HG02870 (cell line): ENCODE data around the gene CRTC1.

Experiments used
- ATAC-seq: cut with Tn5 transposase; IDR thresholded peaks from one replicate; pipeline ENCODE4 v1.9.1; 2021; ENCODE audit warnings: mild to moderate bottlenecking, moderate library complexity; ENCODE audit not compliant: unreplicated experiment

CRTC1 gene

DNA sequence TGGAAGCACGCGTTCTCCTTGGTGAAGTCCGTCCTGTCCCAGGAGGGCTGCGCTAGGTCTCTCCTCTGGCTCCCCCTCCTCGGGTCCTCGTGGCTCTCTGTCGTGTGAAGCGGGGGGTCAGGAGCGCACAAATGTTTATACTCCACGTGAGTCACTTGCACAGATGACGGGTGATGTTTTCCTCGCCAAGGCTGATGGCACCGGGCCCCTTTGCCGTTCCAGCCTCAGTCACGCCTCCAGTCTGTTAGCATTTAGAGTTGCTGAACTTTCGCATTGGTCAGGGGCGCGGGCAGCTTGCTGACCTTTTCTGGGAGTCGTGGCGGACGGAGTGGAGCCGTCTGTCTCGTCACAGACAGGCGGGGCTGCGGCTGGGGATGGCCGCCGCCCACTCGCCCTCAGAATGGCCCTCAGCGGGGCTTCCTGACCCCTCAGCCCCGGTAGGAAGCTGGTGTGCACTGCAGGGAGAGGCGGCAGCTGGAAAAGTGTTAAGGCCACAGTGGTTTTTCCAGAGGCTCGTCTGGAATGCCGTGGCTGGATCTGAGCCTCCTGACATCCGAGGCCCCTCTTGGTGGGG lies 32.9 kb upstream of the CRTC1 start:
- ATAC-seq, result no peak

DNA sequence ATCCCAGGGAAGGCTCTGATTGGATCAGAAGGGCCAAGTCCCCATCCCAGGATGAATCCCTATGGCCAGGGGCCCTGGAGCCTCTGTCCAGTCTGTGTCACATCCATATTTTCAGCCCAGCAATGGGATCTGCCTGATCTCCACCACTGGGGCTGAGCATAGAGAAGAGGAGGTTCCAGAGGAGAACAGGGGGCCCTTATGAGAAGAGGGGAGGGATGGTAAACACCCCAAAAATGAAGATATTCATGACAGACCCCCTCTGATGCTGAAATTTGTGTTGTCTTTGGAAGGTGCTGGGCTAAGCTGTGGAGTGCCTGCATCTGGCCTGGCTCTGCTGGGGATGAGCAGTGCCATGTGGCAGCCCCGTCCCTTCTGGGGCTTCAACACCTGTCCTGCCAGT lies 32.2 kb upstream of the CRTC1 start:
- ATAC-seq, result no peak

DNA sequence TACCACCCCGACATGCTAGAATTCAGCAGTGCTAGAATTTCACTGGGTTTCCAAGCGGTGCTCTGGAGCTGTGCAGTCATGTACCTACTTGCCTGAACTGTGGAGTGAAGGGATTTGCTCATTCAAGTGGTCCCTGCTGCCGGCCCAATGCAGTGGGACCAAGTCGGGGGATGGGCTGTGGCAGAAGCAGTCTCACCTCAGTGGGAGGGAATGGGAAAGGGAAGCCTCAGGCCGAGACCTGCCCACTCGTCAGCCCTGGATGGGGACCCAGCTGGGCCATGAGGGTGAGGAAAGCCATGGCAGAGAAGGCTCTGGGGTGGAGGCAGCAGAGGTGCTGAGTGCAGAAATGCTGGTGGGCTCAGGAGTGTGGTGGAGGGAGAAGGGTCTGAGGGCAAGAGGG lies 31.7 kb upstream of the CRTC1 start:
- no peak for ATAC-seq

DNA sequence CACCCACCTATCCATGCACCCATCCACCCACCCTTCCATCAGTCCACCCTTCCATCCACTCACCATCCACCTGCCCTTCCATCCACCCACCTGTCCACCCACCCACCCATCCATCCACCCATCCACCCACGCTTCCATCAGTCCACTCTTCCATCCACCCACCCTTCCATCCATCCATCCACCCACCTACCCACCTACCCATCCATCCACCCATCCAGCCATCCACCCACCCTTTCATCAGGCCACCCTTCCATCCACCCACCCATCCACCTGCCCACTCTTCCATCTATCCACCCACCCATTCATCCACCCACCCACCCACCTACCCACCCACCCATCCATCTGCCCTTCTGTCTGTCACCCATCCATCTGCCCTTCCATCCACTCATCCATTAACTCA lies 29.6 kb upstream of the CRTC1 start:
- no peak for ATAC-seq

DNA sequence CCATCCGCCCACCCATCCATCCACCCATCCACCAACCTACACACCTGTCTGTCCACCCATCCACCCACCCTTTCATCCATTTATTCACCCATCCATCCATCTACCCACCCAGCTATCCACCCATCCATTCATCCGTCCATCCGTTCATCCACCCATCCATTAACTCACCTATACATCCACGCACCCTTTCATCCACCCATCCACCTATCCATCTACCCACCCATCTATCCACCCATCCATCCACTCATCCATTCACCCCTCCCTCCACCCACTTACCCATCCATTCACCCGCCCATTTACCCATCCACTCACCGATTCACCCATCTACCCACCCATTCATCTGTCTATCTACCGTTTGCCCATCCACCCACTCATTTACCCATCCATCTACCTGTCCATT lies 29.0 kb upstream of the CRTC1 start:
- ATAC-seq, result no peak

DNA sequence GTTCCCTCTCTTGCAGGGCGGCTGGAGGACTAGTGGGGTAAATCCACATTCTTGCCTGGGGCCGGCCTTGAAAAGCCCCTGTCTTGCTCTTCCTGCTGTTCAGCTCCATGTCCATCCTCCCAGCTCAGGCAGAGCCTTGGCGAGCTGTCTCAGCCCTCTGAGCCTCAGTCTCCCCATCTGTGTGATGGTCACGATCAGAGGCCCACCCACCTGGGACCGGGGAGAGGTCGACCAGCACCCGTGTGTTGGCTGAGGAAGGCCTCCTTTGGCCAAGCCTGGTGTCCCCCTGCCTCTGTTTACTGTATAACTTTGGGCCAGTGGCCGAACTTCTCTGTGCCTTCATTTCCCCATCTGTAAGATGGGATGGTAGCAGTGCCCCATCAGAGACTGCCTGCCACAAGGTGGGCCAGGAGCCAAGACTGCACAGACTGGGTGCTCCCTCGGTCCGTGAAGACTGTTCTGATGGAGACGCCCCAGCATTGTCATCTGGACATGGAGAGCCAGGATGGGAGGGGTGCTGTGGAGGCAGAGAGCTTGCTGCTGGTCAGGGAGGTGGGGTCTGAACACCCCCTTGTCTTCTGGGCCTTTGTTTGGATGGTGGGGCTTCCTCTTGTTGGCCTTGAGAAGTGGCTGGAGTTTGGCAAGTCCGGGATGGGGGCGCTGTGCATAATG lies 28.2 kb upstream of the CRTC1 start:
- ATAC-seq, result no peak

DNA sequence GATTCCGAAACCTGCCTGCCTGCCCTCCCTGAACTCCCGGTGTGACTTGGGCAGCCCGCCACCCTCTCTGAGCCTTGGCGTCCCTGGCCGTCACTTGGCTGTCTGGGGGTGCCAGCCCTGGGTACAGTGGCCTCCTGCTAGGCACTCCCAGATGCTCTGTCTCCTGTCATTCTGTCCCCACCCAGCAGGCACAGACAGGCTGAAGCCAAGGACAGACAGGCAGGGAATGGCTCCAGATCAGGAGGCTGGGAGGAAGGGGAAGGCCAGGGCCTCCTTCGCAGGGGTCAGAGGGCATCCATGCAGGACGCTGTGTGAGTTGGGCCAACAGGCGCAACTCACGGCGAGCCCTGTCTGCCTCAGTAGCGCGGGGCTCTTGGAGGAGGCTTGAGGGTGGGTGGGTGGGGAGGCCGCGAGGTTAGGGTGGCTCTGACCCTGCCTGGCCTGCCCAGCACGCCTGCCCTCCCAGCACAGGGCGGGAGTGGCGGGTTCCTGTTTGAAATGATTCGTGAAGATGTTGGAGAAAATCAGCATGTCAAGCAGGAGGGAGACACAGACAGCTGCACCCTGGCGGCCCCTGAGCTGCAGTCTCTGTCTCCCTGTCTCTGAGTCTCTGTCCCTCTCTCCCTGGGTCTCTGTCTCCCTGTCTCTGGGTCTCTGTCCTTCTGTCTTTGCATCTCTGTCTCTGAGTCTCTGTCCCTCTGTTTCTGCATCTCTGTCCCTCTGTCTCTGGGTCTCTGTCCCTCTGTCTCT lies 27.0 kb upstream of the CRTC1 start:
- ATAC-seq, result no peak

DNA sequence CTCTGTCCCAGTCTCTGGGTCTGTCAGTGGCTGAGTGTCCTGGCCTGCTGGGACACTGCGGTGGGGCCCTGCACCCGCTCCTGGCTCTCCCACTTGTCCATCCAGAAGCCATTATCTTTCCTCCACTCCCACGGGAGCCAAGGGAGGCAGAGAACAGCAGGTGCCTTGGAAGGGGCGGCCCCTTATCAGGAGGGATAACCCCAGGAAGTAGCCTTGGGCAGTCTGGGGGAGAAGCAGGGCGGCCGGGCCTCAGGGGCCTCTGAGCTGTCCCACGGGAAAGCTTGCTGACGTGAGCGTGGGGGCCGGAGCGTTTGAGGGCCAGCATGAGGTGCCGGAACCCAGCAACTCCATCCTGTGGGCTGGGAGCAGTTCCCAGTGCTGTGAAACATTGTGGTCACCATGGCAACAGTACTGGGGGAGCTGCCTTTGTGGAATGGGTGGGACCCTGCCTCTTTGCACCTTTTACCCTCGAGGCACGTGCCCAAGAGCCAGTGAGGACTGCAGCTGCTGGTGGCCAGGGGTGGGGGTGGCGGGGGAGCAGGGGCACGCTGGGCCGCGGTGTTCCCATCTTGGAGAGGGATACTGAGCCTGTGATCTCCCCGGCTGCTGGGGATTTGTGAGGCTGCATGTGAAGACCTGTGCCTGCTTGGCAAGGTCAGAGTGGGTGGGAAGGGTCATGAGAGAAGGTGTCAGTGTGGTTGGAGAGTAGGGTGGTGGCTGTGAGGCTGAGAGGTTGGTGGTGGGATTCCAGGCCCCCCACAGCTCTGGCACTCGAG lies 25.7 kb upstream of the CRTC1 start:
- ATAC-seq, result no peak

DNA sequence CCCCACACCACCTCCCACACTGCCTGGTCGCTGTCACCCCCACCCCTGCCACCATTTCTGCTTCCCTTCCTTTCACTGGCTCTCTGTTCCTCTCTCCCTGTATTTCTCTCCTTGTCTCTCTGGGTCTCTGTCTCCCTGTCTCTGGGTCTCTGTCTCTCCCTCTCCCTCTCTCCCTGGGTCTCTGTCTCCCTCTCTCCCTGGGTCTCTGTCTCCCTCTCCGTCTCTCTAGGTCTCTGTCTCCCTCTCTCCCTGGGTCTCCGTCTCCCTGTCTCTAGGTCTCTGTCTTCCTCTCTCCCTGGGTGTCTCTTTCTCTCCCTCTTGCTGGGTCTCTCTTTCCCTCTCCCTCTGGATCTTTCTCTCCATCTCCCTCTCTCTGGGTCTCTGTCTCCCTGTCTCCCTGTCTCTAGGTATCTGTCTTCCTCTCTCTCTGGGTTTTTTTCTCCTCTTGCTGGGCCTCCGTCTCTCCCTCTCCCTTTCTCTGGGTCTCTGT lies 25.1 kb upstream of the CRTC1 start:
- no peak for ATAC-seq

DNA sequence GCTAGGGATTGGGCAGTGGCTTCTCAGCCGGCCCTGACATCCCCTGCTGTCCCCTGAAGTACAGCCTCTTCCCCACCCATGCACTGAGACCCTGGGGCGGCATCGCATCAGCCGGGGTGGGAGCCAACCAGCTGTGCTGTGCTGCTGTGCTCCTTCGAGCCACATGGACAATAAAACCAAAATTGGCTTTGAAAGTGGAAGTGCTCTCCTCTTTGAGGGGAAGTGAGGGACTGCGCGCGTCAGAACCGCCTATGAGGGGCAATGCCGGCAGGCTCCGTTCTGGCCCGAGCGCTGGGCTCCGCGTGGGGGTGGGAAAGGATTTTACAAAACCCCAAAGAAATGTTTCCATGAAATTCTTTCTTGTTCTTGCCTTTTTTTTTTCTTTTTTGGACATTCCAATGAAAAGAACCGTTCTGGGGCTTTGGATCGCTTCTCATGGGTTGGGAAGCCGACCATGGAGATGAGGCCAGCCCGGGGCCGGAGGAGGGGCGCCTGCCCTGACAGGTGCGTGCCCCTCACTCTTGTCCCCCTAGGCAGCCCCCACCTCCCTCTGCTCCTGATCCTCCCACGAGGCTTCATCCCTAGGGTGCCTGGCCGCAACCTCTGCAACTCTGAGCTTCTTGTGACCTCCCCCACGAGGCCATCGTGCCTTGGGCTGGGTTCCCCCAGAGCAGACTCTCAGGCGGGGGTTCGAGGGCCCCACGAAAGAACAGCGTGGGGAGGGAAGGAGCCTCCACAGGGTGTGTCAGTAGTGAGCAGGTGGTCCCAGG lies 24.0 kb upstream of the CRTC1 start:
- no peak for ATAC-seq

DNA sequence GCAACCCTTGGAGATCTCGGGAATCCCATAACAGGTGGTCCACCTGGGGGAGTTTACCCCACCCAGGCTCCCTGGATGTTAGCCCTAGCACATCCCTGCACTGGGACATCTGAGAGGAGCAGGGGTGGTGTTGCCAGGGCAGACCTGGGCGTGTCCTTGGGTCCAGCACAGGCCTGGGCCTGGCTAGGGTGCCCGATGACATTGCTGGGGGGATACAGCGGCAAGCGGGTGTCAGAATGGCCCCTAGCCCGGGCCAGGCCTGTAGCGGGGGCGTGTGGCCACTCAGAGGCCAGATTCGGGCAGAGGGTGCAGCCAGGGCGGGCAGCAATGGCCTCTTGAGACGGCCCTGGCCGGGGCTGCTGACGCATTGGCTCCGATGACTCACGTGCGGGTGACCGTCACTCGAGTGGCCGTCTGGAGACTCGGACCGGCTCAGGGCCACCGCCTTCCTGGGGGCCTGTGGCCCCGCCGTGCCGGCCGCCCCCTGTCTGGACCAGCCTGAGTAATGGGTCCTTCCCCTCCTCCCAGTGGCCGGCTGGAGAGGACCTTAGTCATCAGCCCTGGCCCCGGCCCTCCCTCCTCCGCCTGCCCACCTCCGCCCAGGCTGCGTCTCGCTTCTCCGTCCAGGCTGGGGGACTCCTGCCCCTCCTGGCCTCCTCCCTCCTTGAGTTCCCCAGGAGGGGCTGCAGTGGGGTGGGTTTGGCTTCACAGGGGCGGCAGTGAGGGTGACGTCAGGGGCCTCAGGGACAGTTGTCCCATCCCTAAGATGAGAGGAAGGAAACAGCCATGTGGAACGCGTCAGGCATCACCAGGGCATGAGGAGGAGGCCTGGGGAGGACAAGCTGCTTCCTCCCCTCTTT lies 23.2 kb upstream of the CRTC1 start:
- no peak for ATAC-seq

DNA sequence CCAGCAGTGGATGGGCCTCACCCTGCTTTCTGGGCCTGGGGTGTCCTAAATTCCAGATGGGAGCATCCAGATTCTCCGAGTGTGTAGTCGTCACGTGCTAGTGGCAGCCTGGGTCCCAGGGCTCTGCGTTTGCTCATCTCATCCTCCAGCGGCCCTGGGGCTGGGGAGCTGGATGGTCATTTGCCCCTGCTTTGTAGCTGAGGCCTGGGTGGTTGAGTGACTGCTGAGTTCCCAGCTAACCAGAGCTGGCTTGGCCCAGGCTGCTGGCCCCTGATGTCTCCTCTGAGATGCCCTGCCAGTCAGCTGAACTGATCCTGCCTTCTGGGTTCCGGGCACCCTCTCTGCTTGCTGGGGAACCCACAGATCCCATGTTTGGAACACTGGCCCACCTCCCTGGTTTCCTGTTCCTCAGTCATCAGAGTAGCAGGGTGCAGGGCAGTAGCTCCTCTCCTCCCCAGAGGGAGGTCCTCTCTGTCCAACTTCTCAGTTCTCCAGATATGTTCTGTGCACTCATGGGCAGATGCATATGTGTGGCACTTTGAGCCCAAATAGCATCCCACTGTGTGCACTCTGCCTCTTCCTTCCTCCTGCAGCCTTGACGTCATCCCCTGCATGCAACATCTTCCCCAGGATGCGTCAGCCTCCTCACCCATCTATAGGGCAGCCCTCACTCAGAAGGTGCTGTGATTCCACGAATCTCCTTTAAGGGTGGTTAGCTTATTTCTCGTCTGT lies 22.4 kb upstream of the CRTC1 start:
- ATAC-seq, result no peak

DNA sequence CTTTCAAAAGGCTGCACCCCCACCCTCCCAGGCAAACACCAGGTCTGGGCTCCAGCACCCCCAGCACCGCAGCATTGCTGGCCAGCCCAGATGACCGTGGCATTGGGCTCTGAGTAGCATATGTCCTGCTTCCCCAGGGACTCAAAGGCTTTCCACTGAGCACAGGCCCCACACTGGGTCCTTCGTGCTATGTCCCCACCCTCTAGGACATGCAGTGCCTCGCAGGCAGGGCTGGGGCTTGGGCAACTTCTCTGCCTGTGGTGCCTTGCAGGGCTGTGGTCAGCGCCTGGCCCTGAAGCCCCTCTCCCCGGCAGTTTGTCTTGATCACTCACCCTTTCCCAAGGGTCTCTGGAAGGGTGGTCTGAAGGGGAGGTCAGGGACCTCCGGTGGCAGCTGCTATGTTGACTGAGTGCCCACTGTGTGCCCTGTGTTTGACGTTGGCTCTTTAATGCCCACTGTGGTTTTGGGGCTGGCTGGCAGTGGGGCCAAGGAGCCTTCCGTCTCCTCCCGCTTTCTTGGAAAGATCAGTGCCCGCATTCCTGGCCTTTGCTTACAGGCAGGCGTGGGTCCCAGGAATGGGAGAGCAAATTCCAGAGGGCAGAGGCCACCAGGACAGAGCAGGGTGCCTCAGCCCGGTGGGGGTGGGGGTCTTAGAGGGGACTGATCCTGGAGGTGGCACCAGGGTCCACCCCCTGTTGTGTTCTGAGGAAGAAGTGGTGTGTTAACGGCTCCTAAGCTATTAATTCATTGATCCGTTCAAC lies 20.3 kb upstream of the CRTC1 start:
- ATAC-seq, result no peak

DNA sequence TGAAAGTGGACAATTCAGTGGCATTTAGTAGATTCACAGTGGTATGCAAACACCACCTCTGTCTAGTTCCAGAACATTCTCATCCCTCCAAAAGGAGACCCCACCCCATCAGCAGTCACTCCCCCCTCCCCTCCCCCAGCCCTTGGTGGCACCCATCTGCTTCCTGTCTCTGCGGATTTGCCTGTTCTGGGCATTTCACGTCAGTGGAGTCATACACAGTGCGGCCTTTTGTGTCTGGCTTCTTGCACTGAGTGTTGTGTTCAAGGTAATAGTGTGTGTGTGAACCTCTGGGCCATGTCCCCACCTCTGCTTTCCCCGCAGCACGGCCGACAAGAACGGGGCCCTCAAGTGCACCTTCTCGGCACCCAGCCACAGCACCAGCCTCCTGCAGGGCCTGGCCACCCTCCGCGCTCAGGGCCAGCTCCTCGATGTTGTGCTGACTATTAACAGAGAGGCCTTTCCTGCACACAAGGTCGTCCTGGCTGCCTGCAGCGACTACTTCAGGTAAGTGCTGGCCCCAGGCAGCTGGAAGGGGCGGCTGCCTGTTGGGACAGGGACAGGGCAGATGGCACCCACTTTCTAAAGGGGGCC lies 19.4 kb upstream of the CRTC1 start:
- ATAC-seq, result no peak

DNA sequence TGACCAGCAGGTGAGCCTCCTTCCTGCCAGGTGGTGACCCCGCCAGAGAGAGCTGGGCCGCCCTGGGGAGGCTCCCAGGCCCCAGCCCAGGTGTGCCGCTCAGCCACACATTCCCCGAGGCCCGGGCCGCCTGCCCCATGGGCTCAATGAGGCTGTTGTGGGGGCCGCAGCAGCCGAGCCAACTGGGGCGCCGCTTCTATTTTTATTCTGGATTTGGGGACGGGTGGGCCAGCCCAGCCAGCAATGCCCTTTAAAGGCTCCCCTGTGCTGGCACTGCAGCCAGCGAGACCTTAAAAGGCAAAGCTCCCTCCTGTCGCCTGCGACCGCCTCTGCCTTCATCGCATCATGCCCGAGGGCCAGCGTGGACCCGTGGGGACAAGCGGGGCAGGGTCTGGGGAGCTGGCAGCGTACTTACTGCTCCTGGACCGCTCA lies 17.7 kb upstream of the CRTC1 start:
- ATAC-seq, result no peak

DNA sequence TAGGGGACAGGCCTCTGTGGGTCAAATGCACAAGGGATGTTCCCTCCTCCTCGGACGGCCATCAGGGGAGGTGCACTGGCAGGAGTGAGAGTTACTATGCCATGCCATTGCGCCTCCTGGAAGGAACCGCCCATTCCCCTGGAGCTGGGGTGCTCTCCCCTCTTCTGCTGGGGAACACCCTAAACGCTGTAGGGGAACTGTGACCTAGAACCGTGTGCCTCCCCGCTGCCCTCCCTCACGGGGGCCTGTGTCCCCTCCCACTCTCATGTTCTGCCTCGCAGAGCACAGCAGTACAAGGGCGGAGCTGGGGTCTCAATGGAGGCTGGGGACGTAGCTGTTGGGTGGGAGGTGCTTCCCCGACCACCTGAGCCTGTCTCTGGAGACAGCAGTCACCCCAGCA lies 17.2 kb upstream of the CRTC1 start:
- no peak for ATAC-seq

DNA sequence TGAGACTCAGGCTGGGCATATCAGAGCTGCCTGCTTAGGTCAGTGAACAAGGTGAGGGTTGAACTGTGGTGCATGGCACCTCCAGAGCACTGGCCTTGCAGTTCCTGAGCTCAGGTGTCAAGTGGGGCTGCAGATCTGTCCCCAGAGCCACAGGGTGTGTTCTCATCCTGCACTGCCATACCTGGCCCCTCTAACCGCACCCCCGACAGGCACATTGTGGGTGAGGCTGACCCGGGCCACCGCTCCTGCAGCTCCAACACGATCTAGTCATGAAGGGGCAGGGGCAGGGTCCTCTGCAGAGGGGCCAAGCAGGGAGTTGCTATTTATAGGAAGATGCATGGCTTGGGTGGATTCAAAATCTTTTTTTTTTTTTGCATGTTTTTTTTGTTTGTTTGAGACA lies 16.7 kb upstream of the CRTC1 start:
- no peak for ATAC-seq
